ENCODE data around the gene POU6F2. TPM values are rescaled to one million over a fixed set of nuclear protein-coding genes. Genes with fewer than 3 reads are reported as not detected.

Gene POU6F2
- total and polyA plus RNA-seq, 9 of the 15 experiments (the other 6 are each of a cell fraction or from before 2014, with no cell fraction given) = 0.29 to 1.5 (median 0.96) TPM

DNA sequence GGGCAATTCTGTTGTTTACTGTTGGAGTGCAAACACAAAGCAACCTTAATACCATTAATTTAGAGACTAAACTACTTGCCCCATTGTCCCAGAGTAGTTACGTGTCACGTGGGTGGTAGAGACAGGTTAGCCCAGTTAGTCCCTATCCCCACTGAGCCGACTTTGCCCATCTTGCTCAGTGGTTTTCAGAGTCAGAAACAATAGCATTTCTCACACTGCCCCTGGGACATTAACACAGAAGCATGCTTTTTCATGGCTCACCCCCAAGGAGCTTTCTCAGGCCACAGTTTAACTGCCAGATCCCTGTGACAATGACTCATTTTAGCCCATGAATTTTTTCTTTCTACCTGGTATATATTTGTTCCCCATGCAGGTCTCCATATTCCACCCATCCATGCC, 271.0 kb downstream of the POU6F2 start:
- BruUV-seq (replicated peaks) = no TSS peak
- no peak overlapping the region for H2AFZ ChIP-seq (ENCODE audit: low read depth, low read length)
- in situ Hi-C loops (cut with MboI) (no loop called here), intact Hi-C loops (cut with micrococcal nuclease) (no loop called here)
- CTCF ChIA-PET (ENCODE audit: low intra/inter-chr PET ratio) = no interaction called here
- H3K27ac ChIP-seq (ENCODE audit: extremely low read depth, low read depth, low read length) = no peak overlapping the region
- peaks cover 2 to 19% of the 10 kb centered on the region in 2 experiments; a peak in 4 of 5 replicates for H3K27me3 ChIP-seq (ENCODE audit: control insufficient read depth in 2 of 2, insufficient read depth in 2 of 2, low read length in 2 of 2)
- no peaks in the 10 kb centered on the region; the same call in 1 of the 2 replicates for H4K20me1 ChIP-seq (replicated peaks; ENCODE audit: control insufficient read depth, insufficient read depth, low read length)
- TF ChIP-seq DIDO1 (tag; IDR thresholded peaks at IDR 0.05; ENCODE audit: low read depth) (no peak), WHSC1 (IDR thresholded peaks at IDR 0.05; ENCODE audit: low read length) (no peak), POLR2A (conservative IDR thresholded peaks at IDR 0.05) (no peak), ZNF174 (CRISPR knock-in tag; IDR thresholded peaks at IDR 0.05) (no peak), STAT5A (IDR thresholded peaks at IDR 0.05; ENCODE audit: borderline replicate concordance, low read length) (no peak), KDM2B (CRISPR knock-in tag; IDR thresholded peaks at IDR 0.05) (no peak)
- TF ChIP-seq, protein P1, sequence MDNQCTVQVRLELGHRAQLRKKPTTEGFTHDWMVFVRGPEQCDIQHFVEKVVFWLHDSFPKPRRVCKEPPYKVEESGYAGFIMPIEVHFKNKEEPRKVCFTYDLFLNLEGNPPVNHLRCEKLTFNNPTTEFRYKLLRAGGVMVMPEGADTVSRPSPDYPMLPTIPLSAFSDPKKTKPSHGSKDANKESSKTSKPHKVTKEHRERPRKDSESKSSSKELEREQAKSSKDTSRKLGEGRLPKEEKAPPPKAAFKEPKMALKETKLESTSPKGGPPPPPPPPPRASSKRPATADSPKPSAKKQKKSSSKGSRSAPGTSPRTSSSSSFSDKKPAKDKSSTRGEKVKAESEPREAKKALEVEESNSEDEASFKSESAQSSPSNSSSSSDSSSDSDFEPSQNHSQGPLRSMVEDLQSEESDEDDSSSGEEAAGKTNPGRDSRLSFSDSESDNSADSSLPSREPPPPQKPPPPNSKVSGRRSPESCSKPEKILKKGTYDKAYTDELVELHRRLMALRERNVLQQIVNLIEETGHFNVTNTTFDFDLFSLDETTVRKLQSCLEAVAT (IDR thresholded peaks at IDR 0.05) = no peak
- TF ChIP-seq, protein P2, sequence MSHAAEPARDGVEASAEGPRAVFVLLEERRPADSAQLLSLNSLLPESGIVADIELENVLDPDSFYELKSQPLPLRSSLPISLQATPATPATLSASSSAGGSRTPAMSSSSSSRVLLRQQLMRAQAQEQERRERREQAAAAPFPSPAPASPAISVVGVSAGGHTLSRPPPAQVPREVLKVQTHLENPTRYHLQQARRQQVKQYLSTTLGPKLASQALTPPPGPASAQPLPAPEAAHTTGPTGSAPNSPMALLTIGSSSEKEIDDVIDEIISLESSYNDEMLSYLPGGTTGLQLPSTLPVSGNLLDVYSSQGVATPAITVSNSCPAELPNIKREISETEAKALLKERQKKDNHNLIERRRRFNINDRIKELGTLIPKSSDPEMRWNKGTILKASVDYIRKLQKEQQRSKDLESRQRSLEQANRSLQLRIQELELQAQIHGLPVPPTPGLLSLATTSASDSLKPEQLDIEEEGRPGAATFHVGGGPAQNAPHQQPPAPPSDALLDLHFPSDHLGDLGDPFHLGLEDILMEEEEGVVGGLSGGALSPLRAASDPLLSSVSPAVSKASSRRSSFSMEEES (CRISPR knock-in tag; IDR thresholded peaks at IDR 0.05) = peak; percentile 3; the same call in 1 of the 2 replicates
- FAIRE-seq (no peak), ATAC-seq (no peak), DNase-seq (ENCODE audit: extremely low read depth in 1 of 4, low spot score in 3 of 4) (no peak)
- no peak overlapping the region for H3K4me2 ChIP-seq (ENCODE audit: insufficient read depth, low read length)
- WGBS (ENCODE audit: insufficient coverage, low coverage, missing lambda C conversion rate) = 0% methylated on average over 3 of the region's 3 CpGs
- H3K4me1 ChIP-seq (replicated peaks in 1 of 2; ENCODE audit: control insufficient read depth in 2 of 2, insufficient read depth in 2 of 2, low read length in 2 of 2) = no peaks in the 10 kb centered on the region
- no peak overlapping the region for H3K4me3 ChIP-seq
- no peak overlapping the region for H3K9ac ChIP-seq (ENCODE audit: insufficient read depth in 1 of 2, low read depth in 2 of 2, low read length in 2 of 2)
- H3K9me3 ChIP-seq (replicated peaks; ENCODE audit: control insufficient read depth, insufficient read depth, low read depth, low read length) = no peaks in the 10 kb centered on the region
- H3K9me1 ChIP-seq (ENCODE audit: control insufficient read depth, insufficient read depth, low read length) = no peaks in the 10 kb centered on the region
- H3K79me2 ChIP-seq (ENCODE audit: control insufficient read depth, insufficient read depth, low read length) = no peaks in the 10 kb centered on the region
- POLR2A ChIA-PET = no interaction called here
- H3K36me3 ChIP-seq (ENCODE audit: control insufficient read depth, insufficient read depth, low read length) = no peaks in the 10 kb centered on the region
